Inflammatory macrophage treated with lipopolysaccharide for 1 hour (primary cell): ENCODE measurements around the gene LMO2.

Experiments used
- DNase-seq, 2 donors: peaks; one replicate each; pipeline ENCODE4 v3.0.0-alpha.2; 2020 to 2022

Gene LMO2

DNA sequence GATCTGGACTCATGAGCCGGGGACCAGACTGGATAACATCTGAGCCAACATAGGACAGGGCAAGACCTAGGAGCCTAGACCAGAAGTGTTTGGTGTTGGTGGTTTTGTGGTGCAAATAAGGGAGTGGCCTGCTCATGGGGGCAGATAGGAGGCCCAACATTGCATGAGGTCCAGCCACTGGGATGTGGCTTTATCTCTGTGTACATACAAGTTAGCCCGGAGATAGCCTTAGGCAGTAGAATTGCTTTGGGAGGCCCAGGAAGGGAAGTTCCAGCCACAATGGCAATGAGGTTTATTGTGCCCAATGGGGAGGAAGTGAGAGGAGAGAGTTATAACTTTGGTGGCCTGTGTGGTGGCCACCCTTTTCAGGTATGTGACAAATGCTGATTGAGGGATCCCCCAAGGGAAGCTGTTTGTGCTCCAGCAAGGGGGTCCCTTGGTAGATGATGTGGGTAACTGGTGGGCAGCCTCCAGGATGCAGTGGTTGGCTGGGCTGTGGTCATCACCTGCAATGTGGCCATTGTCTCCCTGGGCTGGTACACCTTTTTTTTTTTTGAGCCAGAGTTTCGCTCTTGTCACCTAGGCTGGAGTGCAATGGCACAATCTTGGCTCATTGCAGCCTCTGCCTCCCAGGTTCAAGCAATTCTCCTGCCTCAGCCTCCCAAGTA lies 6.4 kb downstream of the LMO2 start:
- DNase-seq: no peak

DNA sequence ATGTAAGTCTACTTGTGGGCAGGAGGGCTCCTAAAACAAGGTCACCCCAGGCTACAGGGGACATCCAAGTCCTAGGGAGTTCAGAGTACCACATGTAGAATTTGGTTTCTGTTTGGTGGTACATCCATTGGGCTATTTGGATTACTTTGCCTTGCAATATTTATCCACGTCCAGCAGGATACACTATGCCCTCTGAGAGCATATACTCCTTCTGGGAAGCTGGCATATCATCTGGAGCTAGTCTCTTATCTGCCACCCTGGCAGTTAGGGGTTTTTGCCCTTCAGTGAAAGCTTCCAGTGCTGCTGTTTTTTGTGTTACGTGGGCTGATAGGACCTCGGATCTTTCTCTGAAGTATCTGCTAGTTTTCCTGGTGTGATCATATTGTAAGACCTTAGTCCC lies 7.3 kb downstream of the LMO2 start:
- no peak for DNase-seq

DNA sequence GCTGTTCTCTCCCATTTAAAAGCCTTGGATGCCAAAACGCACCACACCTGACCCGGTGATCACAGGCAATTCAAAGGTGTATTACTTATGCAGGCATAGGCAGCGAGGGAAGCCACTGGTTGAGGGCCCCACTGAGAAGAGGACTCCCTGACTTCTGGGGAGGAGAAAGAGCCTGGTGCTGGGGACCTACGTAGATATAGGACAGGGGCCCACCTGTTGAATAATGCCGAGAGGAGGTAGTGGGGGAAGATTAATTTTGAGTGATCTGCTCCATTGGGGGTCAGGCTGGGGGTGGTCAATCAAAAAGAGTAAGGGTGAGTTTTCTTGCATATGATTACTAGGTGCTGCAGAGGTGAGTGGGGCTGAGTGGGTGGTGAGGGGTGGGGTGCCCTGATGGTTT lies 7.8 kb downstream of the LMO2 start:
- no peak for DNase-seq

DNA sequence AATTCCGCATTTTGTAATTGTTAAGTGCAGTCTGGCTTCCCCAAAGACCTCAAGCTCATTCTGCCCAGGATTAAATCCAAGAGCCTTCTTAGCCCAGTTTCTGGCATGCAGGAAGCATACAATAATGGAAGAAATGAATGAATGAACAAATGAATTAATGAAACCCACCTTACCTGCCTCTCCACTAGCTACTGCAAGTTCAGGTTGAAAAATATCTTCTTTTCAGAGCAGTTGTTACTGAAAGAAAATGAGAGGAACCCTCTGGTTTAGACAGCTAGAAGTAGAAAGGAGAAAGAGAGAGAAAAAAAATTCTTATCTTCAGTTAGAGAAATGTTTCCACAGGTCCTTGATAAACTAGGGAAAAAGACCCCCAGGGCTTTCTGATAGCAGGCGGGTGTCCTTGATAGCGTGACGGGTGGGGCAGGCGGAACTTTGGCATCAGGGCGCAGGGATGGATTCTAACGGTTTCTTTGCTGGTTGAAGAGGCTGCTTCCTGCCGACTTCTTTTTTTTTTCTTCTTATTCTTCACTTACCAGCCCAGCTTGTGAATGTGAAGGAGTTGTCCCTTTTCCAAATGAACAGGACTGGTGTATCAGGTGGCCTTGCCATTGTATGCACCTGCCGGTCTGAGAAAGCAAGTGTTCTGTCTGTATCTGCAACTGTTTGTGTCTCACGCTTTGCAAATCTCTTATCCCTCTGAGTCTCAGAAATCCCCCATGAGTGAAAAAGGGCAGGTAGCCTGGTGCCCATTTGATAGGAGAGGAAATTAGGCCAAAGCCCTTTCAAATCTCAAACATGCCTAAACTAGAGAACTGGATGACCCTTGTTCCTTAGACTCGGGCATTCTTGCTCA lies 10.0 kb downstream of the LMO2 start:
- DNase-seq: no peak

DNA sequence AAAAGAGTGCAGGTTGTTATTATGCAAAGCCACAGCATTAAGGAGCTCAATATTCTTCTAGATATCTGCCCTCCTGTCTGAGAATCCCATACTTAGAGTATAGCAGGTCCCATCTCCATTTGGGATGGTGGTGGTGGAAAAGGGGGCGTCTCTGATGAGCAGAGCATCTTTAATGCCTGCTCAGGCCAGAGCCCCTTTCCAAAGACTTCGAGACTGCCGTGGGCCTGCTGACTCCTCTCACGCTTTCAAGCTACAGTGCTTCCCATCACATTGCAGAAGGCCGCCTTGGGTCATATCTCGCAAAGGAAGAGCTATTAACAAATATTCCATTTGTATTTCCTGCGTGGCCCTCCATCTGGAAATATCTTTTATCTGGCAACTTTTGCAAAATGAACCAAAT lies 10.9 kb downstream of the LMO2 start:
- DNase-seq: no peak

DNA sequence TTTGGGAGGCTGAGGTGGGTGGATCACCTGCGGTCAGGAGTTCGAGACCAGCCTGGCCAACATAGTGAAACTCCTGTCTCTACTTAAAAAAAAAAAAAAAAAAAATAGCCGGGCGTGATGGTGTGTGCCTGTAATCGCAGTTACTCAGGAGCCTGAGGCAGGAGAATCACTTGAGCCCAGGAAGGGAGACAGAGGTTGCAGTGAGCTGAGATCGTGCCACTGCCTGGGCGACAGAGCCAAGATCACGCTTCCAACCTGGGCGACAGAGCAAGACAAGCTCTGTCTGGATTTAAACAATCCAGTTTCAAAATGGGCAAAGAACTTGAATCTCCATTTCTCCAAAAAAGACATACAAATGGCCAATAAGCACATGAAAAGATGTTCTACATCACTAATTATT lies 12.5 kb downstream of the LMO2 start:
- no peak for DNase-seq

DNA sequence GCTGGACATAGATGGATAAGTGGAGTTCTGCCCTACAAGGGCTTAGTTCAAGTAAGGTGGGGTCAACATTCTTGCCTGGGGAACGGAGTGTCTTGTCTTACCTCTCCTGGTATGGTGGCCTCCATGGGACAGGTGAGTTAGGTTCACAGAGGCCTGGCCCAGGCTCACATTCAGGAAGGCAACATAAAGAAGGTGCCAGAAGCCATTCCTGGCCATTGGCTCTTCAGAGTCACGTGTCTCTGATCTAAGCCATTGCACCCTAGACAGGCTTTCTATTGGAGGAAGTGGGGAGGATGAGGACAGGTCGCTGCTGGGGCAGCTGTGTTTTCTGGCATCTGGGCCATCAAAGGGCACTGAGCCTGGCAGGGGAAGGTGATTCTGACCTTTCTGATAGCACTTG lies 14.8 kb downstream of the LMO2 start:
- no peak for DNase-seq

DNA sequence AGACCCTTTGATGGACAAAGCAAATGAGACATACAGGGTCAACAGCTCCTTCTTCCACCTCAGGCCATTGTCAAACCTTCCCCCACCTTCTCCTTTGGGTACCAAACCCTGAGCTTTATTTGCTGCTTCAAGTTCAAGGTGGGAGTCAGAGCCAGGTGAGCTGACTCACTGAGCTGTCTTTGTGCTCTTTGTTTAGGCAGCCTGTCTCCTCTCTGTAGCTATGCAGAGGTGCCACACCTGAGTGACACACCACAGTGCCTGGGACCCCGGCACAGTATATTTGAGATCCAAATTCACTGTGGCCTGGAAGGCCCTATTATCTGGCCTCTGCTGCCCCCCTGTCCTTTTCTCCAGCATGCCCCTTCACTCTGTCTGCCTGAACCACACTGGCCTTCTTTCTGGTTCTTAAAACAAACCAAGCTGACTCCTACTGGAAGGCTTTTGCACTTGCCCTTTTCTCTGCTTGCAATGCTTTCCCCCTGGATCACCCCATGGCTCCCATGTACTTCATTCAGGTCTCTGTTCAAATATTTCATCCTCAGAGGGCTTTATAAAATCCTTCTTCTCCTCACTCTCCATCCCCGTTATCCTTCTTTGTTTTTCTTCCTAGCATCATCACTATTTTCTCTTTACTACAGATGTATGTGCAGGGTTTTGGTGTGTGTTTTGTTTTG lies 16.1 kb downstream of the LMO2 start:
- DNase-seq: no peak

DNA sequence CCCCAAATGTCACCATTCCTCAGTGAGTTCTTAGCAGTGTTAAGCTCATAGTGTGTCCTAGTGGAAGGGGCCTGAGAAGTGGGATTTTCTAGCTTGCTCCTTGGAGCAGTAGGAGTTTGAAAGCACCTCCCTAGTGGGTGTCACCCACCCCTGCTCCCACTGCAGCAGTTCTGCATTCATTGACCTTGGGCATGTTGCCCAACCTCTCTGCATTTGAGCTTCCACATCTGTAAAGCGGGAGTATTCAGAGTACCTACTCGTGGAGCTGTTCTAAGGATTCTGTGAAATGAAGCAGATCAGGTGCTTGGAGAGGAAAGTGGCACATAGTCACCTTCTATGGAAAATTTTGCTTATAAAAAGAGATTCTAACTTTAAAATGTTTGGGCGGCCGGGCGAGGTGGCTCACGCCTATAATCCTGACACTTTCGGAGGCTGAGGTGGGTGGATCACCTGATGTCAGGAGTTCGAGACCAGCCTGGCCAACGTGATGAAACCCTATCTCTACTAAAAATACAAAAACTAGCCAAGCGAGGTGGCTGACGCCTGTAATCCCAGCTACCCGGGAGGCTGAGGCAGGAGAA lies 16.9 kb downstream of the LMO2 start:
- no peak for DNase-seq

DNA sequence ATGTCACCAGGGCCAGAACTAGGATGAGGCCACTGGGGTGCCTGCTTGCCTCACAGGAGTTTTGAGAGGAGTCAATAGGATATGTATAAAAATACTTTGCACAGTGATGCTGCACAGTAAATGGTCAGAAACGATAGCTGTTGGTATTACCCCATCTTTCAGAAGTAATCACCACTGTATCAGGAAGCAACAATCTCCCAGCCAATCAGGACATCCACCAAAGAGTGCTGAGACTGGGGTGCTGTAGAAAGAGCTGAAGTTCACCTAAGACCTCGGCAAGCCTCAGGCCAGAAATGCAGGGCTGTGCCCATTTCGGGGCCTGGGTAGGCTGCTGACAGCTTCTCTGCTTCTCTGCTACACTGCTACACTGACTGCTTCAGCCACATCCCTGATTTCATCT lies 17.4 kb downstream of the LMO2 start:
- DNase-seq: no peak

DNA sequence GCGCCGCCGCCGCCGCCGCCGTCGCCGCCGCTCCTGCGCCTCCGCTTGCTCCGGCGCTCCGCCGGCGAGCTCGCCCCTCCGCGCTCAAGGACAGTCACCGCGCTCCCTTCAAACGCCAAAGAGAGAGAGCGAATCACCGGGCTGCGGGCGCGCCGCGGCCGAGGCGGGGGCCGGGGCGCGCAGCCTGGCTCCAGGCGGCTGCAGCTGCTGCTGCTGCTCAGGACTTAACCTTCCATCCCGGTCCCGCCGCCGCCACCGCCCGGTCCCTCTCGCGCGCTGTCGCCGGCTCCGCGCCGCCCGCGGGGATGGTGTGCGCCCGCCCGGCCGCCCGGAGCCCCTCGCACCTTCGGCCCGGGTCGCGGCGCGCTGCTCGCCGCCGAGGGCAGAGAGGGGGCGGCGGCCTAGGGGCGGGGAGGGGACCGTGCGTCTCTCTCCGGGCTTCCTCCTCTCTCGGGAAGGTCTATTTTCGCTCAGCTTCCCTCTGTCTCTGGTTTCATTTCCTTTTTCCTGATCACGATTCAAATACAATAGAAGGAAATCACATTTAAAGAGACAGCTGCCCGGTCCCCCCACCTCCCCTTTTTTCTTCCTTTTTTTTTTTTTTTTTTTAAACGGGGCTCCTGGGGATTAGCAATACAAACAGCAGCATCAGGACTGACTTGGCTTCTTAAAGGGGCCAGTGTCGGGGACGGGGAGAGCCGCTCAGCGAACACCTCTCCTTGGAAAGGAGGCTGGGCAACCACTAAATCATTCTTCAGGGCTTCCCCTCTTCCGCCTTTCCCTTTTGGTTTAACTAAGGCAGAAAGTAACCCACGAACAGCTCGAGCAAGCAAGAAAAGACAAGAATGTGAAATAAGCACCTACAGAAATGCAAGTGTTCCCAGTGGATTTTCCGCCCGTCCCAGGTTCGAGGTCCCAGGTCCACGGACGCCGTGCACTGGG lies 22.1 kb downstream of the LMO2 start:
- DNase-seq: peak; percentile 79 to 82

DNA sequence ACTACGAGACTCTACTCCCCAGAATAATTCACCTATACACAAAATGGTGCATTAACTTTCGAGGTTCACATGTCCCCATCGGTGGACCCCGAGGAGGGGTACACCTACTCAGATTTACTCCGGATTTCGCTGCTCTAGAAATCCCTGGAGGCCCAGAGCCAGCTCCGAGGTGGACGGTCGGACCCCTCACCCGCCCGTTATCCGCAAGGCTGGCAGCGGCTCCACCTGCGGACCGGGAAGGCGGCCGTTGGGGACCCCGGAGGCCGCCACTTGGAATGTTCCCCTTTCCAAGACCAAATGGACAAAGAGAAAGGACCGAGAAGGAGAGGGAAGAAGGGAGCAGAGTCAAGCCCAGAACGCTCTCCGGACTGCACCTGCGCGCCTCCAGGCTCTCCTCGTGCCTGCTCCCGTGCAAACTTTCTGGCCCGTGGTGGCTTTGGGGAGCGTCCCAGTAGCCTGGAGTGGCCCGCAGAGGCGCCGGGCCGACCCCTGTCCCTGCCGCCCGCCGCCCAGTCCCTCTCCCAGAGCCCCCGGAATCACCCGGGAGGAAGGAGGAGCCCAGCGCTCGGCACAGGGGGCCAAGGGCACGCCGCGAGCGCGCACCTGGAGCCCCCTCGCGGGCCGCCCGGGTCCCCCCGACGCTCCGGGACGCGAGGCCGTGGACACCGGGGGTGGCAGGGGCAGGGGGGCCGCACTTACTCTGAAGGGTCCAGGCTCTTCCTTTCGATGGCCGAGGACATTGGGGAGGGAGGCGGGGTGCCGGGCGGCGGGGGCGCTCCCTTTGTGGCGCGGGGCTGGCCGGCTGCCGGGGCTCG lies 23.0 kb downstream of the LMO2 start:
- DNase-seq: no peak

DNA sequence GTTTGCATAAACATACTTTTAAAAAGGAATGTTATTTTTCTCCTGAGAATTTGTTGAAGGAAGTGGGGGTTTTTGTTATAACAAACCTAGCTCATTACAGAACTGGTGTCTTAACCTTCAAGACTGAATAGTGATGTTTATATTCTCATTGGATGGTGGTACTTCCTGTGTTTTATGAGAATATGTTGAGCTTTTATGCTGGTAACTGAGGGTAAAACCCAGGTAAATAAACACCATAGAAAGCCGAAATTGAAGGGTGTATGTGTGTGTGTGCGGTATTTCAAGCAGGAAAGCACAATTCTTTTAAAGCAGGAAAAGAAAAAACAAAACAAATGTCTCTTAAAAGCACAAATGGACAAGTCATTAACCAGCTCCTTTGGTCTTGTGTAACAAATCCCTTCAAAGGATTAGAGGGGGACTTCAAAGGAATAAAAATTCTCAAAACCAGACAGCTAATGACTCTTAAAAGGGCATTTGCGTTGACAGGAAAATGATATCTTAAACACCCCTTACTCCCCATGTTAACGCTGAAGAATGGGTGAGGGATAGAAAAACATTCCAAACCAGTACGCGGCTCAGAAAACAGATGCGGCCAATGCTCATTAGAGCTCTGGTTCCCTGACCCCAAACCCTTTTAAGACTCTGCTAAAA lies 23.8 kb downstream of the LMO2 start:
- DNase-seq: no peak

DNA sequence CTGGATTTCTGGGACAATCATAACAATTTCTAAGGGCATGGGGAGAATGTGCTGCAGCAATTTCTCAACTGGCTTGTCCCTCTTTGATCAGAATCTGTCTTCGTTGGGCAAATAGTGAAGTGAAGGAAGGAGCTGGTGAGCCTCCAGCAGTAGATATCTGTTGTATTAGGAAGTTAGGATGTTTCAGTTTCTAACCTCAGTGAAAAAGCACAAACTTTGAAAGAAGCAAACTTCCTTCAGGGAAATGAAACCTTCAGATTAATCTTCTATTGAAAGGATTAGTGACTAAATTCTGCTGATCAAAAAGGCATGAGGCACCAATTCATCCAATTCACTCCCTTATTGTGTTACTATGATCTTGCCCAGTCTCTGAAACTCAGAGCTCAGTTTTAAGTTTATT lies 24.3 kb downstream of the LMO2 start:
- DNase-seq: peak in 1 of 2 donors; percentile 56

DNA sequence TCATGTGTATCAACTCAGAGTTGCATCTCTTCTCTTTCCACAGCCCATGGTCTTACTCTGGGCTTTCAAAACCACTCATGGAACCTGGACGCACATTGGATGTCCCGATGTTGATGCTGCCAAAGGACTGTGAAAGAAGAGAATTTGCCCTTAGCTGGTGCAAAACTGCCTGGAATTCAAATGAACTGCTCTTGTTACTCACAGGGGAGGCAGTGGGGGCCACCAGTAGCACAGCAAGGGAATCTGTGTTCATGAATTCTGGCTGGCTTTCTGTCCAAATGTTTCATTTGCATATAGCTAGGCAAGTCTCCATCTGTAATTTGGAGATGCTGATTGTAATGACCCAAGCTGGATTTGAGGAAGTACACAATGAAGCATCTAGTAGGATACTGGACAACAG lies 24.9 kb downstream of the LMO2 start:
- DNase-seq: no peak

DNA sequence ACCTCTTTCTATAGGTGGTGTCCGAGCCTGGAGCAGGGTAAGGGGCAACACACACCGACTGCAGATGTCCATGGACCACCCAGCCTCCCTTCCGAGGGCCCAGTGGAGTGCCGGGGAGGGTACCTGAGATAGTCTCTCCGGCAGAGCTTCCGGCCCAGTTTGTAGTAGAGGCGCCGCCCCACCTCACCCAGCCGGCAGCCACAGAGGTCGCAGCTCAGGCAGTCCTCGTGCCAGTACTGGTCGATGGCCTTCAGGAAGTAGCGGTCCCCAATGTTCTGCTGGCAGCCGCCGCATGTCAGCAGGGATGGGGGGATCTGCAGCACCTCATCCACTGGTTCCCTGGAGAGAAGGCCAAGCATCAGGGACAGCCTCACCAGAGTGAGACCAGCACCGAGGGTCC lies 27.4 kb downstream of the LMO2 start:
- no peak for DNase-seq

DNA sequence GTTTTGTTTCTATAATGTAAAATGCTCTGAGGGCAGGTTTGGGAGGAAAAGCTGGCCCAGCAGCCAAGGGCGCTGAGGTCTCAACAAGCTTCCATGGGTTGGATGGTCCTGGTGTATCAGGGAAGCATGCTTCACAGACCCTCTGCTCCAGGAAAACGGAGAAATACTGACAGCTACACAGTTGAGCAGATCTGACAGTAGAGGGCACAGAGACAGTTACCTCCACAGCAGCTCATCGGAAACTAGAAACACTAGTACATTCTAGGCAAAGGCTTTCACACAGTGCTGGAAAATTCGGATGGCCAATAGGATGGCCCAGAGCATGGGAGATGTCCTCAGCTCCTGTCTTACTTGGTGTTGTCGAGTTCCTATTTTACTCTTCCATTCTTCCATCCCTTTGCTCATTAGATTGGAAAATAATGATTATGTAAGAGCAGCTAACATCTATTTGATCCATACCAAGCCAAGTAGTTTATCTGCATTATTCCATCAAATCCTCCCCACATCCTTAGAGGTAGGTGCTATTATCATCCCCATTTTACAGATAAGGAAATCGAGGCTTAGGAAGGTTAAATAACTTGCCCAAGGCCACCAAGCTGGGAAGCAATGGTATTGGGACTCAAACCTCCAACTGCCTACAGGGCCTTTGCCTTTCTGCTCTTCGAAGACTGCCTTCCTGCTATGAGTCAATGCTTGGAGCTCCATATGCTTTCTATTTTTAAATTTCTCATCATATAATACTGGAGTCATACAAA lies 28.3 kb downstream of the LMO2 start:
- DNase-seq: no peak

DNA sequence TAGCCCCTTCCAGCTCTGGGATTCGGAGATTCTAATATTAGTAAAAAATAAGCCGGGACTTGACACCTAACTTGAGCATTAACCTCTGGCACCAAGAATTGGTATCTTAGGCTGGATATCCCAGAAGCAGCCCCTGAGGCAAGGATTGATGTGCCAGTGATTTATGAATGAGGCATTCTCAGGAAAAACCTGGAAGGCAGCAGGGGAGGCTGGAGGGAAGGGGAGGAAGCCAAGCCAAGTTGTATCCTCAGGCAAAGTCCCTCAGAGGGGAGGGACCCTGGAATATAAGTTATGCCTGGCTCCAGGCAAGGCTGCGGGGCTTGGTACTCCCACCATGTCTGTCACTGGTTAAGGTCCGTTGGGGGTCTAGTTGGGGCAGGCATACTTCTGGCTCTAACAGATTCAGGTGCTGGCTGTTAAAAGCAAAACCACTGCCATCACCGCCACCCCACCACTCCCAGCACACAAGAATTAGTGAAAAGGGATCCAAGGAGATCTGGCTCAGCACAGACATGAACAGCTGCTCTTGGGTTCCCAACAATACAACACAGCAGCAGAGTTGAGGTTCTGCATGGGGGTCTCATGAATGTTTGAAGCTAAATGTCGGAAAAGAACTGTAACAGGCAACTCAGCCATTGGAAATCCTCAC lies 29.8 kb downstream of the LMO2 start:
- no peak for DNase-seq

DNA sequence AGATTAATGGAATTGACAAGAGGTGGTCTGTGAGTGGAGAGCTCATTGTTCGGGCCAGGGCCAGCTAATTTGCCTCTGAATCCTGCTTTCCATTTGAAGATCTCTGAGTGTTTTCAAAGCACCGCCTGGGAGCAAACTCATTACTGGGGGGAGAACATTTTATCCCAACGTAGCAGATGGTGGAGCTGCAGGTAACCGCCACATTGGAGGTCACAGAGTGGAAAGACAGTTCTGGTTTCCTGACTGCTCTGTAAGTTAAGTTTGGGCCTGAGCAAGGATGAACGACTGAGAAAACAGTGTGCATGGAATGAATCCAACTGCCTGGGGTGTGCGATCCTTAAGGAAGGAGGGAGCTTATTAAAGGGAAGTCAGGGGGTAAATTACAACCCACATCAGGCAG lies 30.5 kb downstream of the LMO2 start:
- no peak for DNase-seq

DNA sequence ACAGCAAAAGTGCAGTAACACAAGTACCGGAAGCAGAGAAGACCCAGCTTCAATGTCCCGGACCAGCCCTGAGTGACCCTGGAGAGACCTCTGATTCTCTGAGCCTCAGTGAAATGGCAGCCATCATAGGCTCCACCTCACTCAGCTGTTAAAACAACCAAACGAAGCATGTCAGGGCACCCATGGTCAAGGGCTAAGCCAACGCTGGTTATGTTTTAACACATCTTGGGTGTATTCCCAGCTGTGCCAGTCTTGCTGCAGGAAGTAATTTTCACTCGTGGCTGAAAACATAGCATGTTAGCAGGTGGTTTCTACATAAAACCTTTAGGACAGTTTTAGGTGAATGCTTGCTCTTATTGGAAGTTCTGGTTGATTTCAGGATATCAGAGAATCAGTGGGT lies 30.9 kb downstream of the LMO2 start:
- DNase-seq: no peak
